MM.1S (cell line): Measurements from ENCODE around the gene FGF18.

Experiments used
- CTCF ChIP-seq: fragments of 300-600 bp; sonication (generic); IDR thresholded peaks from 2 replicates; pipeline ENCODE4 v1.5.1; 2016; ENCODE audit warnings: antibody characterized with exemption, low read length, mixed read lengths
- EZH2 ChIP-seq: fragments of 300-600 bp; sonication (generic); optimal IDR thresholded peaks from 2 replicates; pipeline ENCODE3; 2017; ENCODE audit warnings: low read depth, mild to moderate bottlenecking, antibody characterized with exemption, low read length, mixed read lengths

GRCh38 chr5:171387970-171388815, 31.3 kb upstream of the FGF18 start:
- TF ChIP-seq CTCF (no peak), EZH2 (no peak)
